ENCODE measurements around the gene SEC11A.

SEC11A gene

GRCh38 chr15:84631706-84632272, 84.2 kb downstream of the SEC11A start:
- peak overlapping the region; percentile 56 for H3K27ac ChIP-seq
- TF ChIP-seq ZFX (IDR thresholded peaks at IDR 0.05) (no peak), CTCF (conservative IDR thresholded peaks at IDR 0.05) (no peak)

DNA sequence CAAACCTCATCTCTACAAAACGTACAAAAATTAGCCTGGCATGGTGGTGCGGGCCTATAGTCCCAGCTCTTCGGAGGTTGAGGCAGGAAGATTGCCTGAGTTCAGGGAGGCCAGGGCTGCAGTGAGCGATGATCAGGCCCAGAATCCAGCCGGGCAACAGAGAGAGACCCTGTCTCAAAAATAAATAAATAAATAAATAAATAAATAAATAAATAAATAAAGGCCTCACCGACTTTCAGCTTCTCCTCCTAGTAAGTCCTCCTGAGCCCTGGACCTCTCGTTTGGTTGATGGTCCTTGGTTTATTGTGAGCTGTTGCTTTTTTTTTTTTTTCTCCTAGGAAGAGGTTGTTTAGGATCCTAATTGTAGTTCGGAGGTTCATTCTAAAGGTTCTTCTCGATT, 86.9 kb downstream of the SEC11A start:
- no peak for TF ChIP-seq ZFX (IDR thresholded peaks at IDR 0.05)
- no peak for TF ChIP-seq CTCF (conservative IDR thresholded peaks at IDR 0.05)
- no peak overlapping the region for H3K27ac ChIP-seq

- no peak for TF ChIP-seq ZFX (IDR thresholded peaks at IDR 0.05)
- TF ChIP-seq CTCF (conservative IDR thresholded peaks at IDR 0.05) = no peak
- no peak overlapping the region for H3K27ac ChIP-seq
Observed at GRCh38 chr15:84625123-84625522, 90.8 kb downstream of the SEC11A start.

GRCh38 chr15:84624359-84624758, 91.6 kb downstream of the SEC11A start:
- H3K27ac ChIP-seq = no peak overlapping the region
- TF ChIP-seq ZFX (IDR thresholded peaks at IDR 0.05) = no peak
- no peak for TF ChIP-seq CTCF (conservative IDR thresholded peaks at IDR 0.05)

DNA sequence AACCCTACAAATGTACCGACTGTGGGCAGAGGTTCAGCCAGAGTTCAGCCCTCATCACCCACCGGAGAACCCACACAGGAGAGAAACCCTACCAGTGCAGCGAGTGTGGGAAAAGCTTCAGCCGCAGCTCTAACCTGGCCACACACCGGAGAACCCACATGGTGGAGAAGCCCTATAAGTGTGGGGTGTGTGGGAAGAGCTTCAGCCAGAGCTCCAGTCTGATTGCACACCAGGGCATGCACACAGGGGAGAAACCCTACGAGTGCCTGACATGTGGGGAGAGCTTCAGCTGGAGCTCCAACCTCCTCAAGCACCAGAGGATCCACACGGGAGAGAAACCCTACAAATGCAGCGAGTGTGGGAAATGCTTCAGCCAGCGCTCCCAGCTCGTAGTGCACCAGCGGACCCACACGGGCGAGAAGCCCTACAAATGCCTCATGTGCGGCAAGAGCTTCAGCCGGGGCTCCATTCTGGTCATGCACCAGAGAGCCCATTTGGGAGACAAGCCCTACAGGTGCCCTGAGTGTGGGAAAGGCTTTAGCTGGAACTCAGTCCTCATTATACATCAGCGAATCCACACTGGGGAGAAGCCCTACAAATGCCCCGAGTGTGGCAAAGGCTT, 94.5 kb downstream of the SEC11A start:
- TF ChIP-seq ZFX (IDR thresholded peaks at IDR 0.05) (no peak), CTCF (conservative IDR thresholded peaks at IDR 0.05) (no peak)
- no peak overlapping the region for H3K27ac ChIP-seq

- no peak for TF ChIP-seq CTCF (conservative IDR thresholded peaks at IDR 0.05)
- no peak for TF ChIP-seq ZFX (IDR thresholded peaks at IDR 0.05)
- no peak overlapping the region for H3K27ac ChIP-seq
Observed at GRCh38 chr15:84620626-84621025, 95.3 kb downstream of the SEC11A start.

All from C4-2B (cell line).